ENCODE data around the gene SMIM21.

SMIM21 gene

GRCh38 chr18:75376004-75376403 lies 51.5 kb downstream of the SMIM21 start:
- DNase-seq (ENCODE audit: low spot score): no peak

GRCh38 chr18:75375341-75375740 lies 52.2 kb downstream of the SMIM21 start:
- DNase-seq (ENCODE audit: low spot score): no peak

DNA sequence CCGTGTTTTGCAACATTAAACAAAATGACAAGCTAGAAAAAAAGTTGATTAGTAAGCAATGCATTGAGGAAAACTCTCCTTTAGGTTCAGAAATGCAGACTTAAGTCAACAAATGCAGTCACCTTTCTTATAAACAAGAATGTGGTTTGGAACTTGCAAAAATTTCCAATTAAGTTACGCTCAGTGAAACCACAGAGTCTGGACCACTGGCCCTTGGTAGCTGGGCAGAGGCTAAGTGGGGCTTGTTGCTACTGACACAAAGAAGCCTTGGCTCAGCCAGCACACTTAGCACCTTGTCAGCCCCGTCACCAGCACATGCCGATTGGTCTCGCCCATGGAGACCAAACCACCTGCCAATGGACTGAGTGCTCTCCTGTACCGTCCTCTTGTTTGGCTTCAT lies 53.0 kb downstream of the SMIM21 start:
- no peak for DNase-seq (ENCODE audit: low spot score)

DNA sequence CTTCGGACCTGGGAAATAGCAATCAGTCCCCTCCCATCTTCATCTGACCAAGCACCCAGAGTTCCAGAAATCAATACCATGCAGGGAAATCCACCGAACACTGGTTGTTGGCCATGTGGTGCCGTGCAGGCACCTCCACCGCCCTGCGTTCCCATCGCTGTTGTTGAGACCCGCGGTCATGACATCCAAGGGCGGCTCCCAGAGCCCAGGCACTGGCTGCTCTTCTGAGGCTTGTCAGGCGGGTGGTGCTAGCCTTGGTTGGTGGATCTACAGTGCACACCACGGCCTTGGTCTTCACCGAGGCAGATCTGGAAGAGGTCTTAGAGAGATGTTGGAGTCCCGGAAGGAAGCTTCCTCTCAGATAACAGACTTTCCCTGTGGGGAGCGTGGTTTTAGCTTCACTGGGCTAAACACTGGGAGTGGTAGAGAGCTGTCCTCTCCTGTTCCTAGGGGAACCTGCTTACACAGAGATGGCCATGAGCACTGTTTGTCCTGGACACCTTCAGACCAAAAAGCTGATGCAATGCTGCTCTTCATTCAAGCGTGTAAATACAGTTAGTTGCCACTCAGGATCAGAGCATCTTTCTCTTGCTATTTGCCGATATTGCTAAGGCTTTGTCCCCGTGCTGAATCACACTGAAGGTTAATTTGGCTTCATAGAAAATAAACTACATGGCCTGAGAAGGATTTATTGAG lies 58.3 kb downstream of the SMIM21 start:
- DNase-seq (ENCODE audit: low spot score): no peak

- no peak for DNase-seq (ENCODE audit: low spot score)
Measured at GRCh38 chr18:75365837-75366236, 61.7 kb downstream of the SMIM21 start.

GRCh38 chr18:75365254-75365629 lies 62.3 kb downstream of the SMIM21 start:
- no peak for DNase-seq (ENCODE audit: low spot score)

GRCh38 chr18:75364512-75365253 lies 62.8 kb downstream of the SMIM21 start:
- no peak for DNase-seq (ENCODE audit: low spot score)

- no peak for DNase-seq (ENCODE audit: low spot score)
Measured at GRCh38 chr18:75363446-75364225, 63.9 kb downstream of the SMIM21 start.

- no peak for DNase-seq (ENCODE audit: low spot score)
Measured at GRCh38 chr18:75362435-75362834, 65.1 kb downstream of the SMIM21 start.

GRCh38 chr18:75360941-75361340 lies 66.6 kb downstream of the SMIM21 start:
- DNase-seq (ENCODE audit: low spot score): no peak

- no peak for DNase-seq (ENCODE audit: low spot score)
Measured at GRCh38 chr18:75360215-75360614, 67.3 kb downstream of the SMIM21 start.
